ENCODE measurements around the gene CCNL2. TPM values are rescaled to one million over a fixed set of nuclear protein-coding genes. Genes with fewer than 3 reads are reported as not detected.

The CCNL2 gene
- total and polyA plus RNA-seq, 2 of the 13 experiments (the other 11 are each of a cell fraction or from before 2014, with no cell fraction given) = 105 to 340 TPM

DNA sequence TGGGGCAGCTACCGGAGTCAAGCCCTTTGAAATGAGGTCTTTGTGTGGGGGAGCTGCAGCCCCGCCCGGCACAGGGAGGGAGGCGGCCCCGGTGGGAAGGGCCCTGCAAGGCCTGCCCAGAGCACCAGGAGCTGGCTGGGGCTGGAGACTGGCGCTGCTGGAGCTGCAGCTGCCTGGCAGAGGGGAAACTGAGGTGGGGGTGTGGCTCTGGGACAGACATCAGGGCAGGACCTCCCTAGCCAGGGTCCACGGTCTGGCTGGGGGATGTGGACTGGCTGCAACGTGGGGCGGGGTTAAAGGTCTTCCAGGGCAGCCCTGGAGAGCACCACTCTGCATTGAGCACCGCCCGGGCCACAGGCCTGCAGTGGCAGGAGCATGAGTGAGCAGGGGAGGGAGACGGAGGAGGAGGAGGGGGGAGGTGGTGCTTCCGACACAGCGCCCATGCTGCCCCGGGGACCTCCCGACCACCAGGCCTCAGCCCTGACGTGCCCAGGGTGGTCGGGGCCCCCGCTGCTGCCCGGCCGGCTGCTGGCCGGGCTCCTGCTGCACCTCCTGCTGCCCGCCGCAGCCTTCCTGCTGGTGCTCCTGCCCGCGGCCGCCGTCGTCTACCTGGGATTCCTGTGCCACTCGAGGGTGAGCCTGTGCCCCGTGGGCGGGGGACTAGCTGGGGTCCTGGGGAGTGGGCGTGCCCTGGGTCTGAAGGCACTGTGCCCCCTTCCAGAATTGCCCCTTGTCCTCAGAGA is 26.8 kb upstream of the CCNL2 start (continued):
- TF ChIP-seq, protein P1, sequence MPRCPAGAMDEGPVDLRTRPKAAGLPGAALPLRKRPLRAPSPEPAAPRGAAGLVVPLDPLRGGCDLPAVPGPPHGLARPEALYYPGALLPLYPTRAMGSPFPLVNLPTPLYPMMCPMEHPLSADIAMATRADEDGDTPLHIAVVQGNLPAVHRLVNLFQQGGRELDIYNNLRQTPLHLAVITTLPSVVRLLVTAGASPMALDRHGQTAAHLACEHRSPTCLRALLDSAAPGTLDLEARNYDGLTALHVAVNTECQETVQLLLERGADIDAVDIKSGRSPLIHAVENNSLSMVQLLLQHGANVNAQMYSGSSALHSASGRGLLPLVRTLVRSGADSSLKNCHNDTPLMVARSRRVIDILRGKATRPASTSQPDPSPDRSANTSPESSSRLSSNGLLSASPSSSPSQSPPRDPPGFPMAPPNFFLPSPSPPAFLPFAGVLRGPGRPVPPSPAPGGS (CRISPR knock-in tag; IDR thresholded peaks at IDR 0.05) = no peak
- TF ChIP-seq, protein P2, sequence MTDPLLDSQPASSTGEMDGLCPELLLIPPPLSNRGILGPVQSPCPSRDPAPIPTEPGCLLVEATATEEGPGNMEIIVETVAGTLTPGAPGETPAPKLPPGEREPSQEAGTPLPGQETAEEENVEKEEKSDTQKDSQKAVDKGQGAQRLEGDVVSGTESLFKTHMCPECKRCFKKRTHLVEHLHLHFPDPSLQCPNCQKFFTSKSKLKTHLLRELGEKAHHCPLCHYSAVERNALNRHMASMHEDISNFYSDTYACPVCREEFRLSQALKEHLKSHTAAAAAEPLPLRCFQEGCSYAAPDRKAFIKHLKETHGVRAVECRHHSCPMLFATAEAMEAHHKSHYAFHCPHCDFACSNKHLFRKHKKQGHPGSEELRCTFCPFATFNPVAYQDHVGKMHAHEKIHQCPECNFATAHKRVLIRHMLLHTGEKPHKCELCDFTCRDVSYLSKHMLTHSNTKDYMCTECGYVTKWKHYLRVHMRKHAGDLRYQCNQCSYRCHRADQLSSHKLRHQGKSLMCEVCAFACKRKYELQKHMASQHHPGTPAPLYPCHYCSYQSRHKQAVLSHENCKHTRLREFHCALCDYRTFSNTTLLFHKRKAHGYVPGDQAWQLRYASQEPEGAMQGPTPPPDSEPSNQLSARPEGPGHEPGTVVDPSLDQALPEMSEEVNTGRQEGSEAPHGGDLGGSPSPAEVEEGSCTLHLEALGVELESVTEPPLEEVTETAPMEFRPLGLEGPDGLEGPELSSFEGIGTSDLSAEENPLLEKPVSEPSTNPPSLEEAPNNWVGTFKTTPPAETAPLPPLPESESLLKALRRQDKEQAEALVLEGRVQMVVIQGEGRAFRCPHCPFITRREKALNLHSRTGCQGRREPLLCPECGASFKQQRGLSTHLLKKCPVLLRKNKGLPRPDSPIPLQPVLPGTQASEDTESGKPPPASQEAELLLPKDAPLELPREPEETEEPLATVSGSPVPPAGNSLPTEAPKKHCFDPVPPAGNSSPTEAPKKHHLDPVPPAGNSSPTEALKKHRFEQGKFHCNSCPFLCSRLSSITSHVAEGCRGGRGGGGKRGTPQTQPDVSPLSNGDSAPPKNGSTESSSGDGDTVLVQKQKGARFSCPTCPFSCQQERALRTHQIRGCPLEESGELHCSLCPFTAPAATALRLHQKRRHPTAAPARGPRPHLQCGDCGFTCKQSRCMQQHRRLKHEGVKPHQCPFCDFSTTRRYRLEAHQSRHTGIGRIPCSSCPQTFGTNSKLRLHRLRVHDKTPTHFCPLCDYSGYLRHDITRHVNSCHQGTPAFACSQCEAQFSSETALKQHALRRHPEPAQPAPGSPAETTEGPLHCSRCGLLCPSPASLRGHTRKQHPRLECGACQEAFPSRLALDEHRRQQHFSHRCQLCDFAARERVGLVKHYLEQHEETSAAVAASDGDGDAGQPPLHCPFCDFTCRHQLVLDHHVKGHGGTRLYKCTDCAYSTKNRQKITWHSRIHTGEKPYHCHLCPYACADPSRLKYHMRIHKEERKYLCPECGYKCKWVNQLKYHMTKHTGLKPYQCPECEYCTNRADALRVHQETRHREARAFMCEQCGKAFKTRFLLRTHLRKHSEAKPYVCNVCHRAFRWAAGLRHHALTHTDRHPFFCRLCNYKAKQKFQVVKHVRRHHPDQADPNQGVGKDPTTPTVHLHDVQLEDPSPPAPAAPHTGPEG (CRISPR knock-in tag; IDR thresholded peaks at IDR 0.05) = no peak
- TF ChIP-seq SUZ12 (IDR thresholded peaks at IDR 0.05; ENCODE audit: low read depth, low read length) = no peak
- TF ChIP-seq MBNL3 (CRISPR knock-in tag; conservative IDR thresholded peaks at IDR 0.05) = no peak
- TF ChIP-seq TEAD3 (CRISPR knock-in tag; optimal IDR thresholded peaks at IDR 0.05; ENCODE audit: borderline replicate concordance) = no peak
- TF ChIP-seq ZNF282 (IDR thresholded peaks at IDR 0.05; ENCODE audit: partially characterized antibody) = no peak
- TF ChIP-seq ZFYVE20 (CRISPR knock-in tag; IDR thresholded peaks at IDR 0.05; ENCODE audit: borderline replicate concordance, low read depth) = no peak
- TF ChIP-seq, protein P3, sequence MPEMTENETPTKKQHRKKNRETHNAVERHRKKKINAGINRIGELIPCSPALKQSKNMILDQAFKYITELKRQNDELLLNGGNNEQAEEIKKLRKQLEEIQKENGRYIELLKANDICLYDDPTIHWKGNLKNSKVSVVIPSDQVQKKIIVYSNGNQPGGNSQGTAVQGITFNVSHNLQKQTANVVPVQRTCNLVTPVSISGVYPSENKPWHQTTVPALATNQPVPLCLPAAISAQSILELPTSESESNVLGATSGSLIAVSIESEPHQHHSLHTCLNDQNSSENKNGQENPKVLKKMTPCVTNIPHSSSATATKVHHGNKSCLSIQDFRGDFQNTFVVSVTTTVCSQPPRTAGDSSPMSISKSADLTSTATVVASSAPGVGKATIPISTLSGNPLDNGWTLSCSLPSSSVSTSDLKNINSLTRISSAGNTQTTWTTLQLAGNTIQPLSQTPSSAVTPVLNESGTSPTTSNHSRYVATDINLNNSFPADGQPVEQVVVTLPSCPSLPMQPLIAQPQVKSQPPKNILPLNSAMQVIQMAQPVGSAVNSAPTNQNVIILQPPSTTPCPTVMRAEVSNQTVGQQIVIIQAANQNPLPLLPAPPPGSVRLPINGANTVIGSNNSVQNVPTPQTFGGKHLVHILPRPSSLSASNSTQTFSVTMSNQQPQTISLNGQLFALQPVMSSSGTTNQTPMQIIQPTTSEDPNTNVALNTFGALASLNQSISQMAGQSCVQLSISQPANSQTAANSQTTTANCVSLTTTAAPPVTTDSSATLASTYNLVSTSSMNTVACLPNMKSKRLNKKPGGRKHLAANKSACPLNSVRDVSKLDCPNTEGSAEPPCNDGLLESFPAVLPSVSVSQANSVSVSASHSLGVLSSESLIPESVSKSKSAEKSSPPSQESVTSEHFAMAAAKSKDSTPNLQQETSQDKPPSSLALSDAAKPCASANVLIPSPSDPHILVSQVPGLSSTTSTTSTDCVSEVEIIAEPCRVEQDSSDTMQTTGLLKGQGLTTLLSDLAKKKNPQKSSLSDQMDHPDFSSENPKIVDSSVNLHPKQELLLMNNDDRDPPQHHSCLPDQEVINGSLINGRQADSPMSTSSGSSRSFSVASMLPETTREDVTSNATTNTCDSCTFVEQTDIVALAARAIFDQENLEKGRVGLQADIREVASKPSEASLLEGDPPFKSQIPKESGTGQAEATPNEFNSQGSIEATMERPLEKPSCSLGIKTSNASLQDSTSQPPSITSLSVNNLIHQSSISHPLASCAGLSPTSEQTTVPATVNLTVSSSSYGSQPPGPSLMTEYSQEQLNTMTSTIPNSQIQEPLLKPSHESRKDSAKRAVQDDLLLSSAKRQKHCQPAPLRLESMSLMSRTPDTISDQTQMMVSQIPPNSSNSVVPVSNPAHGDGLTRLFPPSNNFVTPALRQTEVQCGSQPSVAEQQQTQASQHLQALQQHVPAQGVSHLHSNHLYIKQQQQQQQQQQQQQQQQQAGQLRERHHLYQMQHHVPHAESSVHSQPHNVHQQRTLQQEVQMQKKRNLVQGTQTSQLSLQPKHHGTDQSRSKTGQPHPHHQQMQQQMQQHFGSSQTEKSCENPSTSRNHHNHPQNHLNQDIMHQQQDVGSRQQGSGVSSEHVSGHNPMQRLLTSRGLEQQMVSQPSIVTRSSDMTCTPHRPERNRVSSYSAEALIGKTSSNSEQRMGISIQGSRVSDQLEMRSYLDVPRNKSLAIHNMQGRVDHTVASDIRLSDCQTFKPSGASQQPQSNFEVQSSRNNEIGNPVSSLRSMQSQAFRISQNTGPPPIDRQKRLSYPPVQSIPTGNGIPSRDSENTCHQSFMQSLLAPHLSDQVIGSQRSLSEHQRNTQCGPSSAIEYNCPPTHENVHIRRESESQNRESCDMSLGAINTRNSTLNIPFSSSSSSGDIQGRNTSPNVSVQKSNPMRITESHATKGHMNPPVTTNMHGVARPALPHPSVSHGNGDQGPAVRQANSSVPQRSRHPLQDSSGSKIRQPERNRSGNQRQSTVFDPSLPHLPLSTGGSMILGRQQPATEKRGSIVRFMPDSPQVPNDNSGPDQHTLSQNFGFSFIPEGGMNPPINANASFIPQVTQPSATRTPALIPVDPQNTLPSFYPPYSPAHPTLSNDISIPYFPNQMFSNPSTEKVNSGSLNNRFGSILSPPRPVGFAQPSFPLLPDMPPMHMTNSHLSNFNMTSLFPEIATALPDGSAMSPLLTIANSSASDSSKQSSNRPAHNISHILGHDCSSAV (CRISPR knock-in tag; IDR thresholded peaks at IDR 0.05; ENCODE audit: borderline replicate concordance) = no peak
- TF ChIP-seq, protein P4, sequence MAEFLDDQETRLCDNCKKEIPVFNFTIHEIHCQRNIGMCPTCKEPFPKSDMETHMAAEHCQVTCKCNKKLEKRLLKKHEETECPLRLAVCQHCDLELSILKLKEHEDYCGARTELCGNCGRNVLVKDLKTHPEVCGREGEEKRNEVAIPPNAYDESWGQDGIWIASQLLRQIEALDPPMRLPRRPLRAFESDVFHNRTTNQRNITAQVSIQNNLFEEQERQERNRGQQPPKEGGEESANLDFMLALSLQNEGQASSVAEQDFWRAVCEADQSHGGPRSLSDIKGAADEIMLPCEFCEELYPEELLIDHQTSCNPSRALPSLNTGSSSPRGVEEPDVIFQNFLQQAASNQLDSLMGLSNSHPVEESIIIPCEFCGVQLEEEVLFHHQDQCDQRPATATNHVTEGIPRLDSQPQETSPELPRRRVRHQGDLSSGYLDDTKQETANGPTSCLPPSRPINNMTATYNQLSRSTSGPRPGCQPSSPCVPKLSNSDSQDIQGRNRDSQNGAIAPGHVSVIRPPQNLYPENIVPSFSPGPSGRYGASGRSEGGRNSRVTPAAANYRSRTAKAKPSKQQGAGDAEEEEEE (CRISPR knock-in tag; IDR thresholded peaks at IDR 0.05; ENCODE audit: borderline replicate concordance) = no peak
- TF ChIP-seq RNF2 (conservative IDR thresholded peaks at IDR 0.05; ENCODE audit: low read depth) = no peak
- no peak for TF ChIP-seq ZFP62 (CRISPR knock-in tag; IDR thresholded peaks at IDR 0.05)
- TF ChIP-seq NFE2L2 (IDR thresholded peaks at IDR 0.05; ENCODE audit: low read length) = no peak
